ENCODE measurements around the gene ARHGAP33.
A peak's percentile ranks its signal among the peaks of the same experiment; 100 is the strongest.

ARHGAP33 gene

DNA sequence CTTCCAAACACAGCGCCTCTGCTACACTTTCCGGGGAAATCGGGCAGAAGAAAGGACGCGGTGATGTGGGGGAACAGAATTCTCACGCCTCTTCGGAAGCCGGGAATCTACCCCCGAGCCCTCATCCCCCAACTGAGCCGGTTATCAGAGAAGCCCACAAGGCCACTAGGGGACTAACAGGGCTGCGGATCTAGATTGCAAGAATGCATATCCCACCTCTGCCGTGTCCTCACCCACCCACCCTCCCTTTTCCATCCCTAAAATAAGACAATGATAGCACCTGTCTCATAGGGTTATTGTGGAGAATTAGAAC lies 34.2 kb upstream of the ARHGAP33 start:
- Histone ChIP-seq H3K27me3 (ENCODE audit: control insufficient read depth in 1 of 2, insufficient read depth in 2 of 2, low read length in 2 of 2) (no peaks in the 10 kb centered on the region), H3K36me3 (ENCODE audit: control insufficient read depth in 2 of 2, insufficient read depth in 2 of 2, low read length in 2 of 2) (peaks cover 23 to 24% of the 10 kb centered on the region in 2 donors), H3K4me1 (ENCODE audit: control insufficient read depth, insufficient read depth, low read length) (peaks cover 36% of the 10 kb centered on the region), H3K4me3 (ENCODE audit: low read length in 2 of 2) (peak overlapping the region; percentile 70 to 88), H3K9me3 (ENCODE audit: control insufficient read depth in 2 of 2, low read length in 2 of 2) (no peaks in the 10 kb centered on the region), H3K9ac (ENCODE audit: low read length in 2 of 2) (peak overlapping the region; percentile 72 to 74), H3K27ac (ENCODE audit: low read length) (peak overlapping the region; percentile 81)

GRCh38 chr19:35742121-35742724 lies 33.1 kb upstream of the ARHGAP33 start, which contains the start of gene IGFLR1:
IGFLR1 (minus strand) TSS chr19:35742452; CDS start chr19:35741180, 1,272 bp downstream.
- Histone ChIP-seq H3K9ac (ENCODE audit: low read length in 2 of 2) (peak within 1 kb of the TSS in 1 of 2 donors; percentile 74), H3K4me1 (ENCODE audit: control insufficient read depth, insufficient read depth, low read length) (peaks cover 40% of the 10 kb centered on the region), H3K9me3 (ENCODE audit: control insufficient read depth in 2 of 2, low read length in 2 of 2) (no peaks in the 10 kb centered on the region), H3K36me3 (ENCODE audit: control insufficient read depth in 2 of 2, insufficient read depth in 2 of 2, low read length in 2 of 2) (peaks cover 20 to 23% of the 10 kb centered on the region in 2 donors), H3K27me3 (ENCODE audit: control insufficient read depth in 1 of 2, insufficient read depth in 2 of 2, low read length in 2 of 2) (no peaks in the 10 kb centered on the region), H3K4me3 (ENCODE audit: low read length in 2 of 2) (peak within 1 kb of the TSS in 1 of 2 donors; percentile 44), H3K27ac (ENCODE audit: low read length) (peak within 1 kb of the TSS; percentile 49)

DNA sequence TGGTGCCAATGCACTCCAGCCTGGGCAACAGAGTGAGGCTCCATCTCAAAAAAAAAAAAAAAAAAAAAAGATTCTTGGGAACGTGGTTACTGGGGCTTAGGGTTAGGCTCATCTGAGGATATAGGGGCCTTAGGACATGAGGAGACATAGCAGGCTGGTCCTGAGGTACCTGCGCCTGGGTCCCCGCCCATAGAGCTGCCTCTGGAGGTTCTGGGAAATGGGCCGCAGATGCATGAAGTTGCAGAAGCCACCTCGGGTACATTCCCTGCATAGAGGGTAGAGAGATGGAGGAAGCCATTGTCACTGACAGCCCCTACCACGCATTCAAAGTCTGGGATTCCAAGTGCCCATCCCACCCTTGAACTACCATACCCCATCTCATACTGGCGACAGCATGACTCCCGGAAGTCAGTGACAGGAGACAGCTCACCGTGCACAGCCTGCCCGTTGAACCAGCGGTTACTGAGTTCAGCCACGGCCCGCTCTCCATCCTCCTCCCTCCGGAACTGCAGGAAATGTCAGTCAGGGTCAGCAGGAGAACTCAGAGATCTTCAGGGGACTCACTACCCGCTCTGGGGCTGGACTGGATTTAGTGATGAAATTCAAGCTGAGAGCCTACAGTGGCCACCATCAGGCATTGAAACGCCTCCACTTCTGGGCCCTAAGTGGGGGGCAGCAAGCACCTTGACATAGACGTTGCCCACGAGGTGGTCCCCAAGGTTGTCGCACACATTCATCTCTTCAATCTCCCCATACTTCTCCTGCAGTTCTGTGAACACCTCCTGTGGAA lies 31.5 kb upstream of the ARHGAP33 start:
- H3K4me3 ChIP-seq (ENCODE audit: low read length in 2 of 2): peak overlapping the region; percentile 23 to 94
- H3K36me3 ChIP-seq (ENCODE audit: control insufficient read depth in 2 of 2, insufficient read depth in 2 of 2, low read length in 2 of 2): peaks cover 6 to 10% of the 10 kb centered on the region in 2 donors
- peak overlapping the region in 1 of 2 donors; percentile 36 for H3K9ac ChIP-seq (ENCODE audit: low read length in 2 of 2)
- H3K4me1 ChIP-seq (ENCODE audit: control insufficient read depth, insufficient read depth, low read length): peaks cover 48% of the 10 kb centered on the region
- no peaks in the 10 kb centered on the region for H3K27me3 ChIP-seq (ENCODE audit: control insufficient read depth in 1 of 2, insufficient read depth in 2 of 2, low read length in 2 of 2)
- no peaks in the 10 kb centered on the region for H3K9me3 ChIP-seq (ENCODE audit: control insufficient read depth in 2 of 2, low read length in 2 of 2)
- H3K27ac ChIP-seq (ENCODE audit: low read length): peak overlapping the region; percentile 100

GRCh38 chr19:35744430-35745327 lies 30.7 kb upstream of the ARHGAP33 start:
- Histone ChIP-seq H3K36me3 (ENCODE audit: control insufficient read depth in 2 of 2, insufficient read depth in 2 of 2, low read length in 2 of 2) (peaks cover 6 to 8% of the 10 kb centered on the region in 2 donors), H3K4me1 (ENCODE audit: control insufficient read depth, insufficient read depth, low read length) (peaks cover 52% of the 10 kb centered on the region), H3K9me3 (ENCODE audit: control insufficient read depth in 2 of 2, low read length in 2 of 2) (no peaks in the 10 kb centered on the region), H3K27me3 (ENCODE audit: control insufficient read depth in 1 of 2, insufficient read depth in 2 of 2, low read length in 2 of 2) (no peaks in the 10 kb centered on the region), H3K4me3 (ENCODE audit: low read length in 2 of 2) (peak overlapping the region; percentile 85 to 94), H3K27ac (ENCODE audit: low read length) (peak overlapping the region; percentile 100), H3K9ac (ENCODE audit: low read length in 2 of 2) (peak overlapping the region; percentile 97 to 99)

- H3K4me1 ChIP-seq (ENCODE audit: control insufficient read depth, insufficient read depth, low read length): peaks cover 53% of the 10 kb centered on the region
- H3K36me3 ChIP-seq (ENCODE audit: control insufficient read depth in 2 of 2, insufficient read depth in 2 of 2, low read length in 2 of 2): peaks cover 7 to 8% of the 10 kb centered on the region in 2 donors
- no peaks in the 10 kb centered on the region for H3K9me3 ChIP-seq (ENCODE audit: control insufficient read depth in 2 of 2, low read length in 2 of 2)
These were observed 29.9 kb upstream of the ARHGAP33 start, which contains the start of the genes PSENEN and U2AF1L4 for GRCh38 chr19:35745328-35746086. PSENEN (plus strand) TSS chr19:35745651; CDS start chr19:35745931, 280 bp downstream. U2AF1L4 (minus strand) TSS chr19:35745418; CDS start chr19:35745391, 27 bp downstream.

GRCh38 chr19:35746087-35746462 lies 29.3 kb upstream of the ARHGAP33 start:
- Histone ChIP-seq H3K27me3 (ENCODE audit: control insufficient read depth in 1 of 2, insufficient read depth in 2 of 2, low read length in 2 of 2) (no peaks in the 10 kb centered on the region), H3K4me3 (ENCODE audit: low read length in 2 of 2) (peak overlapping the region; percentile 80 to 94), H3K4me1 (ENCODE audit: control insufficient read depth, insufficient read depth, low read length) (peaks cover 48% of the 10 kb centered on the region), H3K9me3 (ENCODE audit: control insufficient read depth in 2 of 2, low read length in 2 of 2) (no peaks in the 10 kb centered on the region), H3K36me3 (ENCODE audit: control insufficient read depth in 2 of 2, insufficient read depth in 2 of 2, low read length in 2 of 2) (peaks cover 7 to 8% of the 10 kb centered on the region in 2 donors), H3K9ac (ENCODE audit: low read length in 2 of 2) (peak overlapping the region; percentile 67 to 86), H3K27ac (ENCODE audit: low read length) (peak overlapping the region; percentile 100)

More at GRCh38 chr19:35745328-35746086, 29.9 kb upstream of the ARHGAP33 start, which contains the start of the genes PSENEN and U2AF1L4:
- H3K27me3 ChIP-seq (ENCODE audit: control insufficient read depth in 1 of 2, insufficient read depth in 2 of 2, low read length in 2 of 2): no peaks in the 10 kb centered on the region
- peak within 1 kb of the TSS; percentile 97 to 99 for H3K9ac ChIP-seq (ENCODE audit: low read length in 2 of 2)
- peak within 1 kb of the TSS; percentile 85 to 94 for H3K4me3 ChIP-seq (ENCODE audit: low read length in 2 of 2)
- peak within 1 kb of the TSS; percentile 100 for H3K27ac ChIP-seq (ENCODE audit: low read length)

DNA sequence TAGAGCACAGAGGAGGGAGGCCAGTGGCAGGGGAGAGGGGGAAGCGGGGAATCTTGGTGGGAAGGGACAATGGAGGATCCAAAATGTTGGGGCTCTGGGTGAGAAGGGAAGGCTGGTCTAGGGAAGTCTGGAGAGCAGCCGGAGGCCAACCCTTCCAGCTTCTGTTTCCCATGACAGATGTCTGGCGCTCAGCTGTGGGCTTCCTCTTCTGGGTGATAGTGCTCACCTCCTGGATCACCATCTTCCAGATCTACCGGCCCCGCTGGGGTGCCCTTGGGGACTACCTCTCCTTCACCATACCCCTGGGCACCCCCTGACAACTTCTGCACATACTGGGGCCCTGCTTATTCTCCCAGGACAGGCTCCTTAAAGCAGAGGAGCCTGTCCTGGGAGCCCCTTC lies 28.8 kb upstream of the ARHGAP33 start:
- Histone ChIP-seq H3K4me1 (ENCODE audit: control insufficient read depth, insufficient read depth, low read length) (peaks cover 47% of the 10 kb centered on the region), H3K4me3 (ENCODE audit: low read length in 2 of 2) (peak overlapping the region; percentile 80 to 94), H3K27ac (ENCODE audit: low read length) (no peak overlapping the region), H3K27me3 (ENCODE audit: control insufficient read depth in 1 of 2, insufficient read depth in 2 of 2, low read length in 2 of 2) (no peaks in the 10 kb centered on the region), H3K36me3 (ENCODE audit: control insufficient read depth in 2 of 2, insufficient read depth in 2 of 2, low read length in 2 of 2) (peaks cover 7 to 8% of the 10 kb centered on the region in 2 donors), H3K9me3 (ENCODE audit: control insufficient read depth in 2 of 2, low read length in 2 of 2) (no peaks in the 10 kb centered on the region), H3K9ac (ENCODE audit: low read length in 2 of 2) (no peak overlapping the region)

- H3K4me1 ChIP-seq (ENCODE audit: control insufficient read depth, insufficient read depth, low read length): peaks cover 48% of the 10 kb centered on the region
These were observed 27.0 kb upstream of the ARHGAP33 start, which contains the start of gene LIN37 for GRCh38 chr19:35748106-35749020. LIN37 (plus strand) TSS chr19:35748576; CDS start chr19:35748725, 149 bp downstream.

DNA sequence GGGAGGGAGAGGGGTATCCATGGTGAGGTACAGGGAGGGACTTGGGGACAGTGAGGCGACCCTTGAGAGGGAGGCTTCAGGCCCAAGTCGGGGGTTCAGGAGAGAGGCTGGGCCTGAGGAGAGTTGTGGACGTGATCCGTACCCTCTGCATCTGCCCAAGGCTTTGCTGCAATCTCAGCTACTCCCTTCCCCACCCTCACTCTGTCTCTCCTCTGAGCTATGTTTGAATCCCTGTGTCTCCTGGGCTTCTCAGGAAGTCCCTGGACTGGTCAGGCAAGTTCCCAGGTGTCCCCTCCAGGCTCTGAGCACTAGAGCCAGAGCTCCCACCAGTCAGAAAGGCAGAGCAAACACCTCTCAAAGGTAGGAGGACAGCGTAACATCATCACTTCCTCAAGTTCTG lies 25.2 kb upstream of the ARHGAP33 start:
- Histone ChIP-seq H3K27me3 (ENCODE audit: control insufficient read depth in 1 of 2, insufficient read depth in 2 of 2, low read length in 2 of 2) (no peaks in the 10 kb centered on the region), H3K9me3 (ENCODE audit: control insufficient read depth in 2 of 2, low read length in 2 of 2) (no peaks in the 10 kb centered on the region), H3K4me1 (ENCODE audit: control insufficient read depth, insufficient read depth, low read length) (peaks cover 53% of the 10 kb centered on the region), H3K27ac (ENCODE audit: low read length) (peak overlapping the region; percentile 46), H3K36me3 (ENCODE audit: control insufficient read depth in 2 of 2, insufficient read depth in 2 of 2, low read length in 2 of 2) (peaks cover 14 to 21% of the 10 kb centered on the region in 2 donors), H3K4me3 (ENCODE audit: low read length in 2 of 2) (no peak overlapping the region), H3K9ac (ENCODE audit: low read length in 2 of 2) (peak overlapping the region in 1 of 2 donors; percentile 47)

More at GRCh38 chr19:35748106-35749020, 27.0 kb upstream of the ARHGAP33 start, which contains the start of gene LIN37:
- Histone ChIP-seq H3K36me3 (ENCODE audit: control insufficient read depth in 2 of 2, insufficient read depth in 2 of 2, low read length in 2 of 2) (peaks cover 12 to 13% of the 10 kb centered on the region in 2 donors), H3K9me3 (ENCODE audit: control insufficient read depth in 2 of 2, low read length in 2 of 2) (no peaks in the 10 kb centered on the region), H3K9ac (ENCODE audit: low read length in 2 of 2) (peak within 1 kb of the TSS; percentile 88 to 96), H3K27me3 (ENCODE audit: control insufficient read depth in 1 of 2, insufficient read depth in 2 of 2, low read length in 2 of 2) (no peaks in the 10 kb centered on the region), H3K4me3 (ENCODE audit: low read length in 2 of 2) (peak within 1 kb of the TSS; percentile 90 to 99), H3K27ac (ENCODE audit: low read length) (peak within 1 kb of the TSS; percentile 78)
